ENCODE data around the gene NBPF4. TPM values are rescaled to one million over a fixed set of nuclear protein-coding genes. Genes with fewer than 3 reads are reported as not detected.

The NBPF4 gene
- 0.13 TPM in 1 of 2 replicates, not detected in the other for total RNA-seq

GRCh38 chr1:108243976-108244375 is at the start of gene NBPF4:
Gene NBPF4, minus strand, starts transcription at chr1:108244076. Its CDS starts 315 bp downstream, at chr1:108243761.

GRCh38 chr1:108199781-108200686 is 43.8 kb downstream of the NBPF4 start, which contains the start of gene SLC25A24:
Gene SLC25A24, minus strand, starts transcription at chr1:108200343. Its CDS starts 205 bp downstream, at chr1:108200138.

Other genes with a start within 250 kb of the NBPF4 start
- 41.0 and 46.8 TPM in 2 replicates for gene SLC25A24, start 43.7 kb downstream of the NBPF4 start, total RNA-seq
- gene NBPF6, start 206.3 kb upstream of the NBPF4 start, total RNA-seq: 0.07 and 0.10 TPM in 2 replicates

Data from smooth muscle cell of the pulmonary artery (primary cell).